Activated CD4-positive, alpha-beta memory T cell treated with anti-CD3 and anti-CD28 coated beads, Interleukin-2, amount 10 ng/mL, durations not matched to agents 7 days and 5 days (primary cell): ENCODE results near the gene RGP1. TPM values are rescaled to one million over a fixed set of nuclear protein-coding genes. Genes with fewer than 3 reads are reported as not detected.

Source experiments
- CTCF ChIA-PET: fragments of 350-600 bp; sonication (Branson Sonifier 250); formaldehyde crosslinking; loops from one replicate; lab custom pipeline; 2021; ENCODE audit warnings: antibody characterized with exemption, inconsistent platforms; lab: Charles Lee
- POLR2A ChIA-PET: fragments of 350-600 bp; sonication (Branson Sonifier 250); formaldehyde crosslinking; loops from one replicate; lab custom pipeline; 2021; ENCODE audit warnings: antibody characterized with exemption; lab: Charles Lee
- DNase-seq: peaks from one replicate; pipeline ENCODE4 v3.0.0-alpha.2; 2020
- H3K27ac Mint-ChIP-seq: one replicate; pipeline ENCODE4 v1.8.0; 2021; ENCODE audit warnings: mild to moderate bottlenecking, mixed read lengths
- H3K27me3 Mint-ChIP-seq: one replicate; pipeline ENCODE4 v1.8.0; 2021; ENCODE audit warnings: mixed read lengths
- H3K36me3 Mint-ChIP-seq: one replicate; pipeline ENCODE4 v1.8.0; 2021; ENCODE audit warnings: low read depth, mixed read lengths
- H3K4me1 Mint-ChIP-seq: one replicate; pipeline ENCODE4 v1.8.0; 2021; ENCODE audit warnings: mixed read lengths
- H3K4me3 Mint-ChIP-seq: one replicate; pipeline ENCODE4 v1.8.0; 2021; ENCODE audit warnings: mild to moderate bottlenecking, mixed read lengths
- H3K9me3 Mint-ChIP-seq: one replicate; pipeline ENCODE4 v1.8.0; 2021; ENCODE audit warnings: mixed read lengths
- total RNA-seq, 2 experiments: library from RNA; stranded (reverse); gene quantifications; one replicate each; pipeline ENCODE4 v1.2.3, GENCODE V29; 2021

RGP1 gene
- total RNA-seq, 2 experiments from 2014 or later, result 29.1 to 29.5 TPM

GRCh38 chr9:35711501-35712428 is 37.3 kb upstream of the RGP1 start:
- ChIA-PET CTCF (interaction anchor here (1.6 to 4.3 kb wide), 2 partner anchors 15 to 54 kb away, joined by 5 to 26 read pairs; partner anchors contain the start of genes CCDC107 and RMRP), POLR2A (interaction anchor here (2.1 kb wide), 1 partner anchor 36 kb away, joined by 6 read pairs; the partner anchor contains the start of genes GBA2 and RGP1)
- H3K27ac Mint-ChIP-seq, result peak overlapping the region; percentile 12
- H3K27me3 Mint-ChIP-seq, result no peaks in the 10 kb centered on the region
- no peak overlapping the region for H3K4me3 Mint-ChIP-seq
- H3K36me3 Mint-ChIP-seq, result peaks cover 86% of the 10 kb centered on the region
- H3K4me1 Mint-ChIP-seq, result no peaks in the 10 kb centered on the region
- no peaks in the 10 kb centered on the region for H3K9me3 Mint-ChIP-seq
- no peak for DNase-seq

GRCh38 chr9:35712762-35713400 is 36.2 kb upstream of the RGP1 start:
- POLR2A ChIA-PET, result interaction anchor here (2.1 kb wide), 1 partner anchor 35 kb away, joined by 6 read pairs; the partner anchor contains the start of genes GBA2 and RGP1
- H3K36me3 Mint-ChIP-seq, result peaks cover 86% of the 10 kb centered on the region

GRCh38 chr9:35713578-35713977 is 35.5 kb upstream of the RGP1 start:
- ChIA-PET CTCF (interaction anchor here (1.0 to 4.3 kb wide), 3 partner anchors 15 to 18 kb away, joined by 3 to 26 read pairs (median 7); no protein-coding TSS in a partner anchor), POLR2A (interaction anchor here (0.7 to 2.1 kb wide), 3 partner anchors 13 to 35 kb away, joined by 3 to 6 read pairs (median 3); partner anchors contain the start of genes GBA2 and RGP1)
- H3K4me1 Mint-ChIP-seq, result no peaks in the 10 kb centered on the region
- no peaks in the 10 kb centered on the region for H3K9me3 Mint-ChIP-seq
- H3K27me3 Mint-ChIP-seq, result no peaks in the 10 kb centered on the region
- peaks cover 86% of the 10 kb centered on the region for H3K36me3 Mint-ChIP-seq
- H3K4me3 Mint-ChIP-seq, result no peak overlapping the region
- DNase-seq, result no peak
- H3K27ac Mint-ChIP-seq, result no peak overlapping the region

More at GRCh38 chr9:35712762-35713400, 36.2 kb upstream of the RGP1 start:
- Mint-ChIP-seq H3K27me3 (no peaks in the 10 kb centered on the region), H3K27ac (no peak overlapping the region), H3K4me1 (no peaks in the 10 kb centered on the region), H3K4me3 (no peak overlapping the region), H3K9me3 (no peaks in the 10 kb centered on the region)
- DNase-seq, result no peak
- CTCF ChIA-PET, result interaction anchor here (1.6 to 4.3 kb wide), 2 partner anchors 16 to 55 kb away, joined by 5 to 26 read pairs; partner anchors contain the start of genes CCDC107 and RMRP

GRCh38 chr9:35714123-35714522 is 35.0 kb upstream of the RGP1 start:
- H3K4me1 Mint-ChIP-seq, result no peaks in the 10 kb centered on the region
- no peaks in the 10 kb centered on the region for H3K9me3 Mint-ChIP-seq
- ChIA-PET POLR2A (interaction anchor here (0.7 to 2.1 kb wide), 4 partner anchors 13 to 34 kb away, joined by 3 to 6 read pairs (median 3); partner anchors contain the start of genes GBA2 and RGP1), CTCF (interaction anchor here (1.0 to 1.2 kb wide), 2 partner anchors 14 to 18 kb away, joined by 3 to 7 read pairs; no protein-coding TSS in a partner anchor)
- no peak overlapping the region for H3K27ac Mint-ChIP-seq
- no peak for DNase-seq
- no peak overlapping the region for H3K4me3 Mint-ChIP-seq
- H3K36me3 Mint-ChIP-seq, result peaks cover 86% of the 10 kb centered on the region
- no peaks in the 10 kb centered on the region for H3K27me3 Mint-ChIP-seq

GRCh38 chr9:35714579-35715252 is 34.4 kb upstream of the RGP1 start:
- Mint-ChIP-seq H3K27ac (no peak overlapping the region), H3K36me3 (peaks cover 89% of the 10 kb centered on the region), H3K4me1 (no peaks in the 10 kb centered on the region), H3K9me3 (no peaks in the 10 kb centered on the region), H3K4me3 (no peak overlapping the region), H3K27me3 (no peaks in the 10 kb centered on the region)
- no peak for DNase-seq
- POLR2A ChIA-PET, result interaction anchor here (0.7 to 1.0 kb wide), 3 partner anchors 12 to 18 kb away, joined by 3 read pairs; no protein-coding TSS in a partner anchor
- CTCF ChIA-PET, result interaction anchor here (1.0 to 1.7 kb wide), 3 partner anchors 12 to 19 kb away, joined by 3 to 7 read pairs (median 6); no protein-coding TSS in a partner anchor

- Mint-ChIP-seq H3K4me3 (no peak overlapping the region), H3K4me1 (no peaks in the 10 kb centered on the region), H3K27ac (peak overlapping the region; percentile 4), H3K9me3 (no peaks in the 10 kb centered on the region), H3K36me3 (peaks cover 91% of the 10 kb centered on the region), H3K27me3 (no peaks in the 10 kb centered on the region)
- ChIA-PET CTCF (interaction anchor here (1.7 kb wide), 1 partner anchor 11 kb away, joined by 6 read pairs; no protein-coding TSS in a partner anchor), POLR2A (no interaction called here)
- DNase-seq, result no peak
Measured at GRCh38 chr9:35716230-35716629, 32.9 kb upstream of the RGP1 start.

- CTCF ChIA-PET, result interaction anchor here (0.8 kb wide), 1 partner anchor 11 kb away, joined by 3 read pairs; no protein-coding TSS in a partner anchor
- Mint-ChIP-seq H3K27ac (no peak overlapping the region), H3K4me1 (no peaks in the 10 kb centered on the region), H3K4me3 (no peak overlapping the region), H3K36me3 (peaks cover 92% of the 10 kb centered on the region), H3K27me3 (no peaks in the 10 kb centered on the region), H3K9me3 (no peaks in the 10 kb centered on the region)
- no peak for DNase-seq
- POLR2A ChIA-PET, result interaction anchor here (0.9 kb wide), 1 partner anchor 9 kb away, joined by 3 read pairs; no protein-coding TSS in a partner anchor
Measured at GRCh38 chr9:35717132-35717870, 31.8 kb upstream of the RGP1 start.

- POLR2A ChIA-PET, result no interaction called here
- CTCF ChIA-PET, result interaction anchor here (3.8 kb wide), 1 partner anchor 23 kb away, joined by 18 read pairs; no protein-coding TSS in a partner anchor
- Mint-ChIP-seq H3K4me1 (no peaks in the 10 kb centered on the region), H3K27ac (no peak overlapping the region), H3K9me3 (no peaks in the 10 kb centered on the region), H3K36me3 (peaks cover 94% of the 10 kb centered on the region), H3K4me3 (no peak overlapping the region), H3K27me3 (no peaks in the 10 kb centered on the region)
- no peak for DNase-seq
Measured at GRCh38 chr9:35718721-35719511, 30.2 kb upstream of the RGP1 start.

- H3K27me3 Mint-ChIP-seq, result no peaks in the 10 kb centered on the region
- no peak for DNase-seq
- H3K36me3 Mint-ChIP-seq, result peaks cover 94% of the 10 kb centered on the region
- ChIA-PET POLR2A (no interaction called here), CTCF (interaction anchor here (3.8 kb wide), 1 partner anchor 24 kb away, joined by 18 read pairs; no protein-coding TSS in a partner anchor)
- H3K27ac Mint-ChIP-seq, result no peak overlapping the region
- no peaks in the 10 kb centered on the region for H3K9me3 Mint-ChIP-seq
- no peaks in the 10 kb centered on the region for H3K4me1 Mint-ChIP-seq
- no peak overlapping the region for H3K4me3 Mint-ChIP-seq
Measured at GRCh38 chr9:35719546-35719945, 29.5 kb upstream of the RGP1 start.

GRCh38 chr9:35723426-35723825 is 25.7 kb upstream of the RGP1 start:
- H3K27ac Mint-ChIP-seq, result no peak overlapping the region
- no peak overlapping the region for H3K4me3 Mint-ChIP-seq
- POLR2A ChIA-PET, result no interaction called here
- CTCF ChIA-PET, result interaction anchor here (0.8 to 1.5 kb wide), 3 partner anchors 27 to 109 kb away, joined by 3 read pairs; no protein-coding TSS in a partner anchor
- no peaks in the 10 kb centered on the region for H3K4me1 Mint-ChIP-seq
- no peaks in the 10 kb centered on the region for H3K27me3 Mint-ChIP-seq
- DNase-seq, result no peak
- no peaks in the 10 kb centered on the region for H3K9me3 Mint-ChIP-seq
- H3K36me3 Mint-ChIP-seq, result peaks cover 82% of the 10 kb centered on the region

- Mint-ChIP-seq H3K27ac (no peak overlapping the region), H3K4me3 (no peak overlapping the region), H3K36me3 (peaks cover 77% of the 10 kb centered on the region), H3K9me3 (no peaks in the 10 kb centered on the region), H3K4me1 (no peaks in the 10 kb centered on the region), H3K27me3 (no peaks in the 10 kb centered on the region)
- POLR2A ChIA-PET, result no interaction called here
- DNase-seq, result no peak
- CTCF ChIA-PET, result interaction anchor here (0.8 to 1.5 kb wide), 3 partner anchors 28 to 110 kb away, joined by 3 read pairs; no protein-coding TSS in a partner anchor
Measured at GRCh38 chr9:35723908-35724307, 25.2 kb upstream of the RGP1 start.
